GM21360 (cell line): ENCODE data around the gene PKHD1.
A peak's percentile ranks its signal among the peaks of the same experiment; 100 is the strongest.

ENCODE experiments used
- ATAC-seq: cut with Tn5 transposase; IDR thresholded peaks from one replicate; pipeline ENCODE4 v1.9.1; 2021; ENCODE audit warnings: mild to moderate bottlenecking, moderate library complexity; ENCODE audit not compliant: unreplicated experiment

PKHD1 gene

DNA sequence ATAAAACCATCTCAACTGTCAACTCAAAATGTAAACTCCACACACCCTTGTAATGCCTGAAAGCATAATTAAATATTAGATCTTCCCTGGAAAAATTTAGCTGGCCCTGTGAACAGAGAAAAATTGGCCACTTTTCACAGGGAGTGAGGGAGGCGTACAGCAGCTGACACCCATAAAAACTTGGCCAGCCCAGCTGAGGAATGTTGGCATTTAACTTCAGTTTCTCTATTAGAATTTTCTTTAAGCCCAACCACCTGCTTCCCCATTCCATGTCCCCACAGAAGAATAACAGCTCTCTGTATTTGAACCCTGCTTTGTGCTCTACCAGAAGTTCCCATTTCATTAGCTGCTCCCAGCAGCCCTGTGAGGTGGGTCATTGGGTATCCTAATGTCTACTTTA is 41.0 kb downstream of the PKHD1 start:
- ATAC-seq: no peak

DNA sequence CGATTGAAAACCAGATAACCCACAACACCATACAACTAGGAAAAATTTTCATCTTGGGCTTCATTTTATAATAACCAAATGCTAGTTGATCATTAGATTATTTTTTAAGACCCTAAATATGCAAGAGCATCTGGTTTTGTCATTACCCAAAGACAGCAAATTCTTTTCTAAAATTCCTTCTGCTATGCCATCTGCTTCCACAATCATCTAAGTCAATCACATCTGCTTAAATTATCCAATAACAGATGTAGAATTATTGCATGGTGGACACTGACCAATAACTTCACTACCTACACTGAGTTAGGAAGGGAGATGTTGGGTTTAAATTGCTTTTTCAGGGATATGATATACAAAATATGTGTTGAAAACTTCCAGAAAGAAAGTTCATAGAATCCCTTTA is 41.9 kb downstream of the PKHD1 start:
- ATAC-seq: no peak

DNA sequence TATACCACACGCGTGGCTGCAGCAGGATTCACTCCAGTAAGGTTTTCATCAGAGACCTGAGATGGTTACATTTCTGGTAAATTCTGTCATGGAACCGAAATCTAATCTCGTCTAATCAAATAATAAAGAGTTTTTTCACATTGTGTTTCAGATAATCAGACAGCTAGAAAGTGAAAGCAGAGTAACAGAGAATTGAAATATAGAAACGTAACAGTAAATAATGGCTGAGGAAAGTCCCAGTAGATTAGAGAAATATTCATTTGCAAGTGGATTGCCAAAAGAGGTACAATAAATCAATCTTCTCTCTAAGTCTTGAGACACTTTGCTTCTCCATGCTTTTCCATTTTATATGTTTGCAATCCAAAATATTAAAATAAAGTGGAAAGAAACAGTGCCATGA is 42.4 kb downstream of the PKHD1 start:
- no peak for ATAC-seq

DNA sequence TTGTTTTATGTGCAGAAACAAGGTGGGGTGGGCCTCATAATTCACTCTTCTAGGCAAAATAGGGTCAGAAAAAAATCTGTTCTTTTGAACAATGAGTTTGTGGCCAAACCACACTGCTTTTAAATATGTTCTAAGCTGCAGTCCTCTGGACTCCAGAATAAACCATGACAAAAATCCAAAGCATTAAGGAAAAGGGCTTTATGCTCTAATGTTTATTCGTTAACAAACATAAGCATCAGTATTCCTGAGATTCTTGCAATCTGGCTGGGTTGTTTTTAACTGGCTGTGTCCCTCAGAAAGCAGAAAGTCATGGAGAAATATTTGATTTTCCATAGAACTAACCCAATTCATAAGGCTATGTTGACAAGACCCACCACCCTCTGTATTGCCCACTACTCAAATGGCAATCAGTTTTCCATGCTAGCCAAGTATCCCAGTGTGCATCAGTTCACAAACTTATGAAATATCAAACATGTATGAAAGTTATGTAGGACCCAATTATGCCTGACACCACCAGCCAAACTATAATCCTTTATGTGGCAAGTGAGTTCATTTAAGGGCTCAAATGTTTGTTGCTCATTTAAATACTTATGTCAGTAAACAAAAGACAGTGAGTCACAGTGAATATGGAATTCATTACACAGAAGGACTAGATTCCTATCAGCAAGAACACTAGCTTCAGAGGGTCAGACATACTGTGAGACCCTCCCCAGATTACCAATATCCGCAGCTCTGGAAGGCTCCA is 45.1 kb downstream of the PKHD1 start:
- no peak for ATAC-seq

DNA sequence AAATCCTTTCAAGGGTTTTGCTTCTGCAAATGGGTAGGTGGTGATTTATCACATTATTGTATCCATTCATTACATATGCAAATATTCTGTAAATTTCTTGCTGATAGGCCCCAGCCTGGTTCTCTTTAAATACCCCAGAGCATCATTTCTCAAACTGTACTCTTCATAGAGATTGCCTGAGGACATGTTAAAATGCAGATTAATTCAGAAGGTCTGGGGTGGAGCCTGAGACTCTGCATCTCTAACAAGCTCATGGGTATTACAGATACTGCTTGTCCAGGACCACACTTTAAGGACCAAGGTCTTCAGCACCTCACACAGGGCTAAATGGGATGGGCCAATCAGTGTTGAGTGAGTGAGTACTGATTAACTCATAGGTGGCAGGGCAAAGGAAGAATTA is 46.3 kb downstream of the PKHD1 start:
- no peak for ATAC-seq

DNA sequence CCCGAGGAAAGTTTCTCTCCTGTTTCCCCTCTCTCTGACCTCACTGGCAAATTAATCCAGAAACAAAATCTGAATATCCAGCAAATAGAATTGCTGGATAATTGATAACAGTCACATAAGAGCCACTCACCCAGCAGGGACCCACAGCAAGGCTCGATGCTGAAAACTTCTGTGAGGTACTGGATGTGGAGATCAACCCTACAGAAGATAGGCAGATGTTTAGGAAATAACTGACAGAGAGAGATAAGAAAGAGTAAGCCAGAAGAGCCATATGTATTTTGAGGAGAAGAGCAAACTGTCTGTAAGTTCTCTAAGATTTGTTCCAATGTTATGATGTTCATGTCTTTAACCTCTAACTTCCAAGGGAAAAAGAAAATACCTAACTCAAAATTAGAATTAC is 59.7 kb downstream of the PKHD1 start:
- no peak for ATAC-seq

DNA sequence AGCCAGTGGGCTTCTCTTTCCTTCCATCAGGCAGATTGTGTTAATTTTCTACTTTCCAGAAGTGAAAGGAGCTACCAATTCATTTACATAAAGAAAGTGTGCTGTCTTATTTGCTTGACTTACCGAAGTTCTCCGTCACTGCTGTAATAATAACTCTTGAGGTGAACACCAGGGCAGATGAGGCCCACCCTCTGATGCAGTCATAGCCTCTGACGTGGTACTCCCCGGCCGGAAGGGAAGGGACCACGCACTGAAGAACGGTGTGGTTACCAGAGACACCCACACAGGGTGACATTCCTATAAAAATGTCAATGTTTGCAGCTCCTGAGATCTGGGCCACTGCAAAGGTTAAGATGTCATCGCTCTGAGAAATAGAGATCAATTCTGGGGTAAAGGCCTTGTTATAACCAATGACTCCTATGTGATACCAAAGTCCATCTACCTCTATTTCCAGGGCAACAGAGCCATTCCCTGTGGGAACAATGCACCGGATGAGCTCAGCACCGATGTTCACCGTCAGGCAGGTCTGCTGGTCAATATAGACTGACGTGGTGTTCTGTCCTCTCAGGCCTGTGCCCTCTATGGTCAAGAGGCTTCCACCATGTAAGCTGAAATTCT is 62.9 kb downstream of the PKHD1 start:
- ATAC-seq: no peak

DNA sequence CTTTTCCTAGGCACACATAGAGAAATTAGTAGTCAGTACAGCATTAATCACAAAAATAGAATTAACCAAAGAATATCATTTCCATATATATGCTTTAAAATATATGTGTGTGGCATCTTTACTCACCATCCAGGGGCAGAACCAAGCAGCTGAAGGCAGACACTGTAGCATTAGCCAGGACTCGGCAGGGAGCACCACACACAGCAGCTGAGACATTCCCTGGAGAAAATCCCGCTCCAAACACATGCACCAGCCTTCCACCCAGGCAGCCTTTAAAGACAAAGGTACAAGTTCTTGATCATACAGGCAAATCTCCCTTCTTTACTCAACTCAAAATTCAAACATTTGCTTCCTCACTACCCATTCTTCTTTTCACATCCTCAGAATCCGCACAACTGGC is 64.7 kb downstream of the PKHD1 start:
- no peak for ATAC-seq

DNA sequence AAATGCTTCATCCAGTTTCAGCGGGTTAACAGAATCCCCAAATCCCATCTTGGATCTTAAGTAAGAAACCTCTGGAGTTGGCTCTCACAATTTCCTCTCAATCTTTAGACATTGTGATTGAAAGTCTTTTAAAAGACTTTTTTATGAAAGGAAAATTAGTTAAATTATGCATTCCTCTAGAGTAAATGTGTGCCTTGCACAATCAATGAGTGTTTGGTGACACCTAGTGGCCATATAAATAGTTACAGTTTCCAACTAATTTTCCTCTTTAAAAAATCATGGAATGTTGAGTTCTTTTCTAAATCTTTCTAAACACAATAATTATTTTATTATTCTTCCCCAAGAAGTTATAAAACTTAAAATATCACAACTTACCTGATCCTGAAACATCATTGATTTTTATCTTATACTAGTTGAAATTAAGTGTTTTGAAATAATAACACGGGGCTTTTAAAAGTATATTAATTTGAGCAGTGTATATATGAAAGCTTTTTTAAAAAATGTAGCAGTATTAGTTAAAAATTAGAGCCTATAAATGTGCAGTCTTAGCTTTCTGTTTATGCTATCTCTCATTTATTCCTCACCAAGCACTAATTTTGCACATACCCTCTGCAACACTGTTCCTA is 66.4 kb downstream of the PKHD1 start:
- no peak for ATAC-seq

DNA sequence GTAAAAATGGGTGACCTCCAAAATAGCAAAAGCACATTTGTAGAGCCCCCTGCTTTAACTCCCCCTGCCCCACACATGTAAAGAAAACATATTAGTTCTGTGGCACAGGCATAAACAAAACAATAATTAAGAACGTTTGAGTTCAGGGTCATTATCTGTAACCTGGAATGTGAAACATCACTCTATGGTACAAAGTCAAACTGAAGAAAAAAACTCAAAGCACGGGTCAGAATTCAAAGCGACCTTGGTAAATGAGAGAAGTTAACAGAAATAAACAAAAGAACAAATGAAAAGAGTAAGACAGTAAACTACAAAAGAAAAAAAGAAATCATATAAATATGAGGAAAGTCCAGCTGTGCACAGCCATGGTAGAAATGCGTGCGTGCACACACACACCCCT is 67.5 kb downstream of the PKHD1 start:
- no peak for ATAC-seq

DNA sequence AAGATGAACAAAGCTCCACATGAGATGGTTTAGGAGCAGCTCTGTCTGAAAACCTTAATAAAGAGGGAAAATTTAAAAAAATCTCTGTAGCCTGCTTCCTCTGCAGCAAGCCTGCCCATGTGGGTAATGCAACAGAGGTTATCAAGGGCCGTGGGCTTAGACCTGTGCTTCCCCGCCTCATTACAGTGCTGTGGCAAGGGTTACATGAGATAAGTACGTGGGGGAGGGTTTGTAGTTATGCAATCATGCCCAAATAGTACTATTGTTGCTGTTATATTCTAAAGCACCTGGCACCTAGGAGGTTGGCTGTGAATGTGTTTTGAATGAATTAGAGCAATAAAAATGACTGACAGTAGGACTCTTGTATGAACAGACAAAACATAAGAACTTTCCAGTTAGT is 68.3 kb downstream of the PKHD1 start:
- ATAC-seq: no peak

DNA sequence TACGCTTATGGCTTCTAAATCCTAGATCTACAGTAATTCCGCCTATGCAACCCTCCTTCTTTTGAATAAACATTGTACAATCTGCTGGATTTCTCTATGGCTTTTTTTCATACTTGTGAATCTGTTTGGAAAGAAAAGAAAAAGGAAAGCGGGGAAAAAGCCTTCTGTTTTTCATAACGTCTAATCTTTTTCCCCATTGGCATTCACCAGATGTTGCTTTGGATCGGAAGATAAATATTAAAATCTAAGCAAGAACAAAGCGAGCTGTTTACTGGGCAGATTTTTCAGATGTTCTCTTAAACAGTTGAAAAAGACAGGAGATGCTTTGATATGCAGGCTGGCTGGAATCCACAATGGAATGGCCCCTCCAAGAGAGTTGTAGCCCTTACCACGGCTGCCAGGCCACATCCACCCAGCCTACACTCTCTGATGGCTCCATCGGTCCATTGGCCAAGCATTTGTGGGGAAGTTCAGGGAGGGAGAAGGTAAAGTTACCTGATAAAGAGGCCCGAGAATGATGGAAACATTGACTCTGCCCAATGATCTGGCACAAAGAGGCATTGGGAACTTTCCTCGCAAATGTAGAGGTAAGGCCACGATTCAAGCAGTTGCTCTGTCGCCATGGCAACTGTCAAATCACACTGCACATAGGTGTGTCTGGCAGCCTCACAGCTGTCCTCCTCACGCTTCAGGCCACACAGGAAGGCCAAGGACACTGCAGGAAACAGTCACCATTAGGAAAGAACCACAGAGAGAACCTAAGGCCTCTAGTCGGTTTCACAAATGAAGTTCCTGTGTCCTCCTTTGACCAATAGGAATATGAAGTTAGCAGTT is 70.3 kb downstream of the PKHD1 start:
- no peak for ATAC-seq

DNA sequence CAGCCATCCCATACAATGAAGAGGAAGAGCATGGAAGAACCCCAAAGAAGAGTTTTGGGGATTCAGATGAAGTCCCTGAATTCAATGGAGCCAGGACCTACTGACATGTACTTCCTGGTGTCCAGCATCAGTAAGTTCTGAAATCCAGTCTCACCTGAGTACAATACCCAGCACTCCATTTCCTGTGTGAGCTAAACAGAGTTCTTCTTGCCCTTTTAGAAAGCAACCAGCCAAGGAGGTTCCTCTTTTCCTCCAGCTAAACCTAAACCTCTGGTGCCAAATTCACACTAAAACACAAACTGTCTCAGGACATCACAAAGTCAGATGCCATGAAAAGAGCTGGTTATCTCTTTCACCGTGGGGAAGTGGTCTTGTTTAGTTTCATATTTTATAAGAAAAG is 71.5 kb downstream of the PKHD1 start:
- no peak for ATAC-seq

DNA sequence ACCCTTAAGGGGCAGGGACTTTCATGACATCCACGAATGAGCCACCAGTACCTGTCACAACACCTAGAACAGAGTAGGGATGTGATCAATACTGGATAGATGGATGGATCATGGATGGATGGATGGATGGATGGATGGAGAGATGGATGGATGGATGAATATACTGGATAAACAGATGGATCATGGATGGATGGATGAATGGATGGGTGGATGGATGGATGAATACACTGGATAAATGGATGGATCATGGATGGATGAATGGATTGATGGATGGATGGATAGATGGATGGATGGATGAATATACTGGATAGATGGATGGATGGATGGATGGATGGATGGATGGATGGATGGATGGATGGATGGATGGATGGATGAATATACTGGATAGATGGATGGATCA is 73.0 kb downstream of the PKHD1 start:
- no peak for ATAC-seq

DNA sequence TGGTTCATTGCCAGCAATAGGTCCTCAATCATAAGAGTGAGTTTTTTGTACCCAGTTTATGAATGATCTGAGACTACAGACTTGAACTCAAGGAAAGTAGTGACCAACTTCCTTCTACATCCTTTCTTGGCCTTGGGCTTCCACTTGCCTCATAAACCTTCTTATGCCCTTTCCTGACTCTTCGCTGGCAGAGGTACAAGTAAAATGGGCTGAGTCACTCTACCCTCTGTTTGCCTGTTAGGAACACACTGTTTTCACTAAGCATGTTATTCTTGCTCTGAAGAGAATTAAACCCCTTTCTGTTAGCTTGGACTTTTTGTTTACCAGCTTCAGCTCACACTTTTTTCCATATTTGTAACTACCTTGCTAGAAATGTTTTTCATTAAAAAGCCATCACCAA is 74.4 kb downstream of the PKHD1 start:
- no peak for ATAC-seq

DNA sequence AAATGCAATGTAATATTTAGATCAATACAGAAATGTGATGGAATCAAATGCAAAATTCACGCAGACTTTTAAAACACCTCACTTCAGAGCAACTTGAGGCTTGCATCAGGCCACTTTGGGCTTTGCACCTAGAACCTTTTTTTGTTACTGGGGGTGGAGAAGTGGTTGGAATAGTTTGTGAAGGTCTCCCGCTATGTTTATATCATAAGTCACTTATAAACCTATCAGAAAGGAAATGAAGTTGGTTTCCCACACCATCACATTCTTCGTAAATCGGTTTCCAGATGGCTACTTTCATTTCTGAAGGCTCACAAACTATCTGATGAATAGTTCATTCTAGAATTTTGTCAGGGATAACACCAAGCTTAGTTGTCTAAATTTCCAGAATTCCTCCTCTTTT is 74.8 kb downstream of the PKHD1 start:
- ATAC-seq: no peak

DNA sequence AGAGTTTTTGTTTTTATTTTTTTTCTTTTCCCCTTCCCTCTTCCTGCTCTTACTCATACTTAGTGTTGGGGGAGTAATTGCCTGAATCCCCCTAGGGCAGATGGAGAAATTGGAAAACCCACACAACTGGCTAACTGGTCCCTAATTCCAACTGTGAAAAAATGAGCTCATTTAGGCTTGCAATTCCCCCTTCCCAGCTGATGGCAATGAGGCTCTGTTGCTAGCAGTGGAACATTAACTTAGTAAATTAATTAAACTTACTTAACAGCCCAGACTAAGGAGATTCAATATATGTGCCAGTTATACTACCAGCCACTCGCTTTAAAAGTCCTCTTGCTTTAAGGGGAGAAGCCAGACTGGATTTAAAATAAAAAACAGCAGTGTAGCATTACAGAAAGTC is 76.6 kb downstream of the PKHD1 start:
- ATAC-seq: no peak

DNA sequence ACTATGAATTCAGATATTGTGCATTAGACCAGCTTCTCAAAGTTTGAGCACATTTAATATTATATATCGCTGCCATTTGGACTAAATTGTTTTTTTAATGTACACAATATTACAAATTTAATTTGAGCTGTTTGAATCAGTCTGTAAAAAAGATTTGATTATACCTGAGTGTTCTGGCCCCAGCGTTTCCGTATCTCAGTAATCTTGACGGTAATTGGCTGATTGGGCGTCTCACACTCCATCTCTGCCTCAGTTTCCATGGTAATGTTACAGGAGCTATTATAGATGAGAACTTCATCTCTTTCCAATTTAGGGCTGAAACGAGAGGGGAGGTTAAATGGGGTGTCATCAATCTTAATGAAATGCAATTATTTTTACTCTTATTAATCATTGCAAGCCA is 77.3 kb downstream of the PKHD1 start:
- no peak for ATAC-seq

DNA sequence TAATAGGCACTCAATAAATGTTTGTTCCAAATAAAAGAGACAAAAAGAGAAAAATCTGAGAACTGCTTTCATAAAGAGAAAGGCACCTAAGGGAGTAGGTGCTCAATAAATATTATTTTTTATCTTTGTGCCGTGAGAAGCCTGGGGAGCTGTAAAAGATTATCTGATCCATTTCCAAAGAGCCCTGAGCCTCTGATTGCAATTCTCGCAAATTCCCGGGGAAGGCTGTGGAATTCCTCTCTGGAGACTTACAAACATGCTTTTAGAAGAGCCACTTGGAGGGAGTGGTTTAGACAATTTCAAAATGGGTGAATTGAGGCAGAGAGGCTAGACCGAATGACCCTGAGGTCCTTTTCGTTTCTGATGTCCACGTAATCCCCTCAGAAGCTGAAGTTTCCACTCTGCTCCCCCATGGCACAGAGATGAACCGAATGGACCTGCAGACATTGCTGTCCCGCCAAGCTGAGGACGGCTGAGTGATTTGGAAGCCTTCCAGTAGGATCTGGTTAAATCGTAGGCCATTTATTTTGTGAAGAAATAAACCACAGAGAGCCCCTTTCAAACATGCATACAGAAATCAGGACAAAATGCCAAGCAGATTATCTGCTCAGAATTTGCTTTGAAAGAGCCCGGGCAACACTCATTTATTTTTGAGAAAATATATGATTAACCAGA is 77.8 kb downstream of the PKHD1 start:
- no peak for ATAC-seq

DNA sequence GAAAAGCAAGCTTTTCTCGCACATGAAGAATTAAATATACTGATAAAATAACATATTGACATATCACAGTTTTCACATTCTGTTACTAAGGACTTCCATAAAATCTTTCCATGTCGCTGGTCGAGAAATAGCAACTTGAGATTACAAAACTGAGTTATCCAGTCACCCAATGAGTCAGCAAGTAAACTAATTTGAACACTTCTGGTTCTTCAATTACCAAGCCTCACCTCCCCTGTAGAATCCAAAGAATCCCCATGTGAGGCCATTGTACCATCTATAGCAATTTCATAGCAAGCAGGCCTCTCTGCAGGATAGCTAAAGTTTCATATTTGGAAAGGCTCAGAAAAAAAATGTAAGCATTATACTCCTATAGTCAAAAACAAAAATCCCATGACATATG is 87.3 kb downstream of the PKHD1 start:
- ATAC-seq: no peak

DNA sequence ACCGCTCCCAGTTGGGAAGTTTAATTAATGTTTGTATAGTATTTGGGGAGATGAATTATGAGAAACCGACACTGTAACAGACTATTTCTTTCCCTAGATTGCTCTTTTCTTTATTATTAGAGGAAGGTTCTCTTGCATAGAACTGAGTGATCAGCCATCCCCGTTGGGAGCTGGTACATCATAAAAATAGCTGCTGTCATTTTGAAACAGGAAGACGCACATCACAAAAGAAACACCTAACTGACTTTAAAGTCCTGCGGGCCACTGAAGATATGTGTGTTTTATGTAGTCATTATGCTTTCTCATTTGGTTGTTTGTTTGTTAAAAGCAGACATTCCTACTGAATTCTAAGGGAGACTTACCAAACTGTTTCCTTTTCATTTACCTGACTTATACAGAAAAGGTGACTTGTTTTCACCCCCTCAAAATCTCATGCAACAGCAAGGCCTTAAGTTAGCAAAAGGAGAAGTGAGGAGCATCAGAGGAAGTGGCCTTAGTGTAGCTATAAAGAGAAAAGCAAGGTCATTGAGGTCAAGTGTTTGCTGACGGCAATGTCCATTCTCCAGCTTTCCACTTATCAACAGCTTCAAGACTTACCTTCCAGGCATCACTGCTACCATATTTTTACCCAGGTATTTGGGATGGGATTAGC is 91.0 kb downstream of the PKHD1 start:
- ATAC-seq: peak; percentile 85
